GM12865 (cell line): ENCODE data around the gene NXN.
"Not testable (repeated sequence)": the region's sequence is repeated elsewhere in the genome, so short reads cannot be mapped to it uniquely, and the experiment has no call there.

Experiments used
- DNase-seq: peaks from one replicate; pipeline ENCODE4 v3.0.0; 2010; ENCODE audit warnings: low read depth
- H3K4me3 ChIP-seq: 2 replicates; pipeline ENCODE4 v1.5.1; 2011; ENCODE audit warnings: mild to moderate bottlenecking, low read depth, low read length, control low read depth
- CTCF ChIP-seq: IDR thresholded peaks from 2 replicates; pipeline ENCODE4 v1.5.1; 2011; ENCODE audit warnings: low read length, control low read depth, low read depth, inconsistent platforms; ENCODE audit not compliant: insufficient read depth; ENCODE audit errors: missing control alignments

NXN gene

GRCh38 chr17:789160-789840 lies 190.3 kb downstream of the NXN start:
- no peak overlapping the region for H3K4me3 ChIP-seq
- DNase-seq = no peak
- TF ChIP-seq CTCF = no peak

- H3K4me3 ChIP-seq = no peak overlapping the region
- DNase-seq = no peak
- no peak for TF ChIP-seq CTCF
Measured at GRCh38 chr17:788551-788950, 191.0 kb downstream of the NXN start.

- no peak overlapping the region for H3K4me3 ChIP-seq
- no peak for TF ChIP-seq CTCF
- no peak for DNase-seq
Measured at GRCh38 chr17:787641-788221, 191.8 kb downstream of the NXN start.

- not testable (repeated sequence) for DNase-seq, H3K4me3 ChIP-seq
Measured at GRCh38 chr17:785901-786300, 193.7 kb downstream of the NXN start.

- H3K4me3 ChIP-seq = no peak overlapping the region
- no peak for DNase-seq
Measured at GRCh38 chr17:784143-784542, 195.4 kb downstream of the NXN start.

GRCh38 chr17:781805-782731 lies 197.5 kb downstream of the NXN start, which contains the start of the genes GLOD4 and MRM3:
GLOD4 (minus strand) TSS chr17:782280; CDS start chr17:782255, 25 bp downstream.
MRM3 (plus strand) TSS chr17:782353; CDS start chr17:782379, 26 bp downstream.
- TF ChIP-seq CTCF = no peak
- DNase-seq = peak; percentile 92

More at GRCh38 chr17:784143-784542, 195.4 kb downstream of the NXN start:
- no peak for TF ChIP-seq CTCF

GRCh38 chr17:778096-778495 lies 201.5 kb downstream of the NXN start:
- no peak for TF ChIP-seq CTCF
- H3K4me3 ChIP-seq = no peak overlapping the region
- DNase-seq = no peak

More at GRCh38 chr17:781805-782731, 197.5 kb downstream of the NXN start, which contains the start of the genes GLOD4 and MRM3:
- H3K4me3 ChIP-seq = peak within 1 kb of the TSS; percentile 79
